MM.1S (cell line): ENCODE measurements around the gene CIAO2B.

Experiments
- DNase-seq: peaks from one replicate; pipeline ENCODE4 v3.0.0-alpha.2; 2015
- H2AFZ ChIP-seq: fragments of 300-600 bp; sonication (generic); 2 replicates; pipeline ENCODE4 v1.6.0; 2016; ENCODE audit warnings: antibody characterized with exemption, low read length
- H3F3A ChIP-seq: fragments of 300-600 bp; sonication (generic); 2 replicates; pipeline ENCODE4 v1.6.1; 2016; ENCODE audit warnings: mild to moderate bottlenecking, antibody characterized with exemption, low read length, moderate library complexity, mixed read lengths; ENCODE audit not compliant: insufficient read depth
- H3K27ac ChIP-seq: fragments of 300-600 bp; sonication (generic); 2 replicates; pipeline ENCODE4 v1.5.1; 2016; ENCODE audit warnings: mild to moderate bottlenecking, low read length
- H3K27me3 ChIP-seq: fragments of 300-600 bp; sonication (generic); replicated peaks from 2 replicates; pipeline ENCODE4 v1.6.0; 2016; ENCODE audit warnings: low read length; ENCODE audit not compliant: insufficient read depth
- H3K36me3 ChIP-seq: fragments of 300-600 bp; sonication (generic); replicated peaks from 2 replicates; pipeline ENCODE4 v1.6.1; 2016; ENCODE audit warnings: mild to moderate bottlenecking, low read length, mixed read lengths; ENCODE audit not compliant: insufficient read depth
- H3K4me1 ChIP-seq: fragments of 300-600 bp; sonication (generic); 2 replicates; pipeline ENCODE4 v1.6.1; 2016; ENCODE audit warnings: low read length, mixed read lengths
- H3K4me2 ChIP-seq: fragments of 300-600 bp; sonication (generic); 2 replicates; pipeline ENCODE4 v1.6.0; 2016; ENCODE audit warnings: low read depth, low read length
- H3K4me3 ChIP-seq: fragments of 300-600 bp; sonication (generic); 2 replicates; pipeline ENCODE4 v1.5.1; 2016; ENCODE audit warnings: low read length, mixed read lengths
- H3K79me2 ChIP-seq: fragments of 300-600 bp; sonication (generic); 2 replicates; pipeline ENCODE4 v1.6.1; 2016; ENCODE audit warnings: mixed run types, low read length, mixed read lengths
- H3K9ac ChIP-seq: fragments of 300-600 bp; sonication (generic); 2 replicates; pipeline ENCODE4 v1.6.1; 2016; ENCODE audit warnings: low read length, mixed read lengths
- H3K9me2 ChIP-seq: fragments of 300-600 bp; sonication (generic); replicated peaks from 2 replicates; pipeline ENCODE4 v1.6.1; 2016; ENCODE audit warnings: mild to moderate bottlenecking, low read length, mixed read lengths; ENCODE audit not compliant: insufficient read depth
- H3K9me3 ChIP-seq: fragments of 300-600 bp; sonication (generic); replicated peaks from 2 replicates; pipeline ENCODE4 v1.6.1; 2016; ENCODE audit warnings: mild to moderate bottlenecking, low read length, mixed read lengths; ENCODE audit not compliant: insufficient read depth
- H4K20me1 ChIP-seq: fragments of 300-600 bp; sonication (generic); 2 replicates; pipeline ENCODE4 v1.6.1; 2016; ENCODE audit warnings: mild to moderate bottlenecking, low read length, moderate library complexity, mixed read lengths; ENCODE audit not compliant: insufficient read depth
- CTCF ChIP-seq: fragments of 300-600 bp; sonication (generic); IDR thresholded peaks from 2 replicates; pipeline ENCODE4 v1.5.1; 2016; ENCODE audit warnings: antibody characterized with exemption, low read length, mixed read lengths
- EZH2 ChIP-seq: fragments of 300-600 bp; sonication (generic); optimal IDR thresholded peaks from 2 replicates; pipeline ENCODE3; 2017; ENCODE audit warnings: low read depth, mild to moderate bottlenecking, antibody characterized with exemption, low read length, mixed read lengths
- EZH2phosphoT487 ChIP-seq: fragments of 300-600 bp; sonication (generic); IDR thresholded peaks from 2 replicates; pipeline ENCODE4 v1.6.1; 2018; ENCODE audit warnings: antibody characterized with exemption, low read length

The CIAO2B gene

GRCh38 chr16:66894055-66894454 lies 40.1 kb downstream of the CIAO2B start:
- no peak overlapping the region for H3K9ac ChIP-seq
- no peaks in the 10 kb centered on the region for H3K9me3 ChIP-seq
- H3K27ac ChIP-seq, result no peak overlapping the region
- no peaks in the 10 kb centered on the region for H4K20me1 ChIP-seq
- H3K27me3 ChIP-seq, result no peaks in the 10 kb centered on the region
- H3K4me2 ChIP-seq, result no peak overlapping the region
- DNase-seq, result no peak
- H3K4me3 ChIP-seq, result no peak overlapping the region
- H3K9me2 ChIP-seq, result no peaks in the 10 kb centered on the region
- no peaks in the 10 kb centered on the region for H3K36me3 ChIP-seq
- TF ChIP-seq EZH2phosphoT487 (no peak), EZH2 (no peak), CTCF (no peak)
- no peak overlapping the region for H2AFZ ChIP-seq
- H3F3A ChIP-seq, result no peaks in the 10 kb centered on the region
- no peaks in the 10 kb centered on the region for H3K4me1 ChIP-seq
- H3K79me2 ChIP-seq, result no peaks in the 10 kb centered on the region

DNA sequence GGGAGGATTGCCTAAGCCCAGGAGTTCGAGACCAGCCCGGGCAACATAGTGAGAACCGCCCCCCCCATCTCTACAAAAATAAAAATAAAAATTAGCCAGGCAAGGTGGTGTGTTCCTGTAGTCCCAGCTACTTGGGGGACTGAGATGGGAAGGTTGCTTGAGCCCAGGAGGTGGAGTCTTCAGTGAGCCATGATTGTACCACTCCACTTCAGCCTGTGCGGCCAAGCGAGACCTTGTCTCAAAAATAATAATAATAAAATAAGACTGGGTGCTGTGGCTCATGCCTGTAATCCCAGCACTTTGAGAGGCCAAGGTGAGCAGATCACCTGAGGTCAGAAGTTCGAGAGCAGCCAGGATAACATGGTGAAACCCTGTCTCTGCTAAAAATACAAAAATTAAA lies 42.4 kb downstream of the CIAO2B start:
- H3K79me2 ChIP-seq, result 0 out of 2 replicates have a peak, but pooled peaks cover 6% of the 10 kb centered on the region
- H2AFZ ChIP-seq, result no peak overlapping the region
- no peaks in the 10 kb centered on the region for H3K27me3 ChIP-seq
- TF ChIP-seq EZH2phosphoT487, result no peak
- no peak for TF ChIP-seq EZH2
- no peak for TF ChIP-seq CTCF
- H3K4me3 ChIP-seq, result no peak overlapping the region
- no peaks in the 10 kb centered on the region for H4K20me1 ChIP-seq
- no peaks in the 10 kb centered on the region for H3K36me3 ChIP-seq
- no peaks in the 10 kb centered on the region for H3K9me2 ChIP-seq
- no peak overlapping the region for H3K27ac ChIP-seq
- no peaks in the 10 kb centered on the region for H3F3A ChIP-seq
- no peak overlapping the region for H3K4me2 ChIP-seq
- no peak for DNase-seq
- no peaks in the 10 kb centered on the region for H3K4me1 ChIP-seq
- H3K9me3 ChIP-seq, result no peaks in the 10 kb centered on the region
- H3K9ac ChIP-seq, result no peak overlapping the region

DNA sequence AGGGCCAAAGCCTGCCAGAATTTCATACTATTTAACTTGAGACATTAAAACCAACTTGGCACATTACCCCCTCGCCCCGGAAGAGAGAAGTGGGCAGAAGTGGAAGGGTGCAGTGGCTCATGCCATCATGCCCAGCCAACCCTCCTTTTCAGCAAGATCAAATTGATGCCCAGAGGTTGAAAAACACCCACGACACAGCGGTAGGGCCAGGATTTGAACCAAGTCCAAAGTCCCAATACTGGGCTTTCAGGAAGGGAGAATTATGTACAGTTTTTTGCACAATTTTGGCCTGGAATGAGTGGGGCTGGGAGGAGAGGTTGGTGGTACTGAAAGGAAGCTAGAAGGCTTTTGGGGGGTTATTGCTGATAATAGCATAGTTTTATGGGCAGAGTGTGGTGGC lies 42.8 kb downstream of the CIAO2B start:
- TF ChIP-seq CTCF (no peak), EZH2 (no peak), EZH2phosphoT487 (no peak)
- Histone ChIP-seq H3K79me2 (peaks cover 10% of the 10 kb centered on the region; the same call in 1 of the 2 replicates), H4K20me1 (no peaks in the 10 kb centered on the region), H2AFZ (no peak overlapping the region), H3K27ac (no peak overlapping the region), H3K9ac (no peak overlapping the region), H3K36me3 (no peaks in the 10 kb centered on the region), H3F3A (no peaks in the 10 kb centered on the region), H3K4me1 (no peaks in the 10 kb centered on the region), H3K4me3 (no peak overlapping the region), H3K27me3 (no peaks in the 10 kb centered on the region), H3K9me2 (no peaks in the 10 kb centered on the region), H3K9me3 (no peaks in the 10 kb centered on the region), H3K4me2 (no peak overlapping the region)
- no peak for DNase-seq
